Bronchial epithelial cell (primary cell): ENCODE data around the gene RPL27. TPM values are rescaled to one million over a fixed set of nuclear protein-coding genes. Genes with fewer than 3 reads are reported as not detected.
A peak's percentile ranks its signal among the peaks of the same experiment; 100 is the strongest.

ENCODE experiments used
- DNase-seq: peaks from one replicate; pipeline ENCODE4 v3.0.0-alpha.2; 2010; ENCODE audit warnings: low read depth
- FAIRE-seq: peaks from 2 replicates; lab custom pipeline; 2011; peaks lifted over from hg19 to GRCh38; lab: Jason Lieb, UNC
- H3K27me3 ChIP-seq: 2 replicates; pipeline ENCODE4 v1.5.1; 2011; ENCODE audit warnings: low read length; ENCODE audit not compliant: control insufficient read depth, insufficient read depth
- H3K36me3 ChIP-seq: 2 replicates; pipeline ENCODE4 v1.5.1; 2011; ENCODE audit warnings: low read length; ENCODE audit not compliant: control insufficient read depth, insufficient read depth
- H3K4me3 ChIP-seq: 2 replicates; pipeline ENCODE4 v1.5.1; 2011; ENCODE audit warnings: mild to moderate bottlenecking, low read depth, low read length, control low read depth
- CTCF ChIP-seq: IDR thresholded peaks from 2 replicates; pipeline ENCODE4 v1.5.1; 2011; ENCODE audit warnings: mild to moderate bottlenecking, moderate library complexity, low read length, control low read depth, inconsistent platforms; ENCODE audit not compliant: insufficient read depth, severe bottlenecking
- total RNA-seq: library from RNA; depleted of rRNA; stranded (reverse); fragments of >200 nt; gene quantifications from 2 replicates; pipeline ENCODE4 v1.2.1, GENCODE V29; 2014

RPL27 gene
- total RNA-seq, 1 donor from 2014 or later = 1,431 TPM

GRCh38 chr17:43024407-43025289 lies 26.4 kb downstream of the RPL27 start, which contains the start of gene RND2:
RND2 (plus strand) TSS chr17:43025231; CDS start chr17:43025348, 117 bp downstream.
- no peaks in the 10 kb centered on the region for H3K36me3 ChIP-seq
- H3K27me3 ChIP-seq = no peaks in the 10 kb centered on the region
- TF ChIP-seq CTCF = peak; percentile 77
- FAIRE-seq (no peak), DNase-seq (peak; percentile 80)
- peak within 1 kb of the TSS; percentile 49 for H3K4me3 ChIP-seq

DNA sequence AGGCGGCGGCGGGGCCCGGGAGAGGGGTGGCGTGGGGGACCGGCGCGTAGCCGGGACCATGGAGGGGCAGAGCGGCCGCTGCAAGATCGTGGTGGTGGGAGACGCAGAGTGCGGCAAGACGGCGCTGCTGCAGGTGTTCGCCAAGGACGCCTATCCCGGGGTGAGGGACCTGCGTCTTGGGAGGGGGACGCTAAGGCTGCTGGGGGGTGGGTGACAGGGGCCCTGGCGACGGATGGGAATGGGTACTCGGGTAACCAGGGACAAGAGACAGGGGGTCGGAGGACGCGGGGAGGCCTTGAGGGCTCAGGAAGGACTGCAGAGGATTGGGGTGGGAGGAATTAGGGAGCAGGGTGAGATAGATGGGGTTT lies 27.1 kb downstream of the RPL27 start:
- Histone ChIP-seq H3K4me3 (peak overlapping the region; percentile 19), H3K27me3 (no peaks in the 10 kb centered on the region), H3K36me3 (no peaks in the 10 kb centered on the region)
- FAIRE-seq (no peak), DNase-seq (no peak)
- TF ChIP-seq CTCF = no peak

GRCh38 chr17:43025766-43026537 lies 27.7 kb downstream of the RPL27 start:
- Histone ChIP-seq H3K27me3 (no peaks in the 10 kb centered on the region), H3K4me3 (no peak overlapping the region), H3K36me3 (no peaks in the 10 kb centered on the region)
- DNase-seq (no peak), FAIRE-seq (no peak)
- TF ChIP-seq CTCF = no peak

DNA sequence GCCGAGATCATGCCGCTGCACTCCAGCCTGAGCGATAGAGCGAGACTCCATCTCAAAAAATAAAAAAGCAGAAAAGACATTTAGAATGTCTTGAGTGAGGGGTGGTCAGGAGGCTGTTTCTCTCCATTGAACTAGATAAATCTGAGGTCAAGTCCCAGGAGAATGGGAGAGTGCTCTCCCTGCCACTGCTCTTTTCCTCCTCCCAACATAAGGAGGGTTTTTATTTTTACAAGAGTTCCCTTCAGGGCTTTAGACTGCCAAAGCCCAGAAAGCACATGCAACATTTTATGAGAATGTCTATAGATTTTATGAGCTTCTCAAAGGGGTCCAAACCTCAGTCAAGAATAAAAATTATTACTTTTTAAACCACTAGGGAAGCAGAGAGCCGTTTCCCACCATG lies 28.4 kb downstream of the RPL27 start:
- no peak for TF ChIP-seq CTCF
- DNase-seq (no peak), FAIRE-seq (no peak)
- Histone ChIP-seq H3K4me3 (no peak overlapping the region), H3K36me3 (no peaks in the 10 kb centered on the region), H3K27me3 (no peaks in the 10 kb centered on the region)

DNA sequence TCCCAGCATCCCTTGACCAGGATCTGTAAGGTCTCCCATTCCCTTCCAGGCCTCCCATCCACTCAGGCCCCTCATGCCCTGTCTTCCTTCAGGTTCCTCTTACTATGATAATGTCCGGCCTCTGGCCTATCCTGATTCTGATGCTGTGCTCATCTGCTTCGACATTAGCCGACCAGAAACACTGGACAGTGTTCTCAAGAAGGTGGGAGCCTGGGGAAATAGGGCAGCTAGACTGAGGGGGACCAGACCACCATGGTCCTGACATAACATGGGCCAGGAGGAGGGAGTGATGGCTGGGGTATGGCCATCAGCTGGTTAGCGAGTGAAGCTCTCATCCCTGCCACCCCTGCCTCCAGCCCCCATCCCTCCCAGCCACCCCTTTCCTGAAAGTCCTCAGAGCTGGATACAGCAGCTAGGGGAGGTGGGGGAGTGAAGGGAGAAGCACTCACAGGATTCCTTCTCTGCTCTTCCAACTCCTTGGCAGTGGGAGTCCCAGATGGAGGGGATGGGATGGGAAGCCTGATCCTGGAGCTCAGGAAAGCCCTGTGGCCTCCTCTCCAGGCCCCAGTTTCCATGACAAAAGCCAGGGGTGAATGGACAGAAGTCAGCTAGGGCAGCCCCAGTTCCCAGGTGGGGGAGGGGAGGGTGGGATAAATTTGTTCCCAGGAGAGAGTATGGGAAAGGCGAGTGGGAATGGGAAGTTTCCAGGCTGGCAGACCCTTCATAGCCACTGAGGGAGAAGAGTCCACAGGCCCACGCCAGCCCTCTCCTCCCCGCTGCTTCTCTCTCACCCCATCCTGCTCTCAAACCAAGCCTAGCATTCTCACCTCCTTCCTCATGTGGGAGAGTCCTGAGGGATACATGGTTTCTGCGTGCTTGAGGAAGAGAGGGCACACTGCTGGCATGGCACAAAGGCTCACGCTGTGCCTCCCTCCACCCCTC lies 29.1 kb downstream of the RPL27 start:
- no peaks in the 10 kb centered on the region for H3K36me3 ChIP-seq
- no peak for TF ChIP-seq CTCF
- FAIRE-seq (no peak), DNase-seq (no peak)
- H3K27me3 ChIP-seq = no peaks in the 10 kb centered on the region
- no peak overlapping the region for H3K4me3 ChIP-seq
